HG02798 (cell line): Measurements from ENCODE around the gene LRRC74A.
A peak's percentile ranks its signal among the peaks of the same experiment; 100 is the strongest.

ENCODE experiments used
- ATAC-seq: cut with Tn5 transposase; IDR thresholded peaks from one replicate; pipeline ENCODE4 v1.9.1; 2021; ENCODE audit warnings: mild to moderate bottlenecking; ENCODE audit not compliant: unreplicated experiment, poor library complexity

Gene LRRC74A

GRCh38 chr14:76844223-76844622 is 18.0 kb downstream of the LRRC74A start:
- no peak for ATAC-seq

DNA sequence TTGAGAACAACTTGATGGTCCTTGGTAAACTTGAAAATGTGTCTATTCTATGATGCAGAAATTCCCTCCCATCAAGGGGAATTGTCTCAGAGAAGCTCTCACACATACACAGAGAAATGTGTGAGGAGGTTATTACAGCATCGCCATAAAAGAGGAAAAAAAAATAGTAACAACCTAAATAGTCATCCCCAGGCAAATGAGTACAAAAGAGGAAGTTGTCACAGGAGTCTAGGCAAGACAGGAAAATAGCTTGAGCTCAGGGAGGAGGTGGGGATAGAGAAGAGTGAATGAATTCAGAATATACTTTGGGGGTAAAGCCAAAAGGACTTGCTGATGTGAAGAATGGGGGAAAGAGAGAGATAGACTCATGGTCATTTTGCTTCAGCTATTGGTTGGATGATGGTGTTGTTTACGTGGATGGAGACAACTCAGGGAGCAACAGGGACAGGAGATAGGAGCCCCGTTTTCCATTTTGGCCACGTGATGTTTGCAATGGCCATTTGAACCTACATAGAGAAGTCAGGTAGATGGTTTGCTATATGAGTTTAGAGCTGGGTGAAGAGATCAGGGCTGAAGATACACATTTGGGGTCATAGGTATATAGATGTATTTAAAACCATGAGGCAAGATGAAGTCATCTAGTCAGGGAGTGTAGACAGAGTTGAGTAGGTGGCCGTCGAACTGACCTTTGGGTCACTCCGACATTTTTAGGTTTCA is 20.3 kb downstream of the LRRC74A start:
- no peak for ATAC-seq

DNA sequence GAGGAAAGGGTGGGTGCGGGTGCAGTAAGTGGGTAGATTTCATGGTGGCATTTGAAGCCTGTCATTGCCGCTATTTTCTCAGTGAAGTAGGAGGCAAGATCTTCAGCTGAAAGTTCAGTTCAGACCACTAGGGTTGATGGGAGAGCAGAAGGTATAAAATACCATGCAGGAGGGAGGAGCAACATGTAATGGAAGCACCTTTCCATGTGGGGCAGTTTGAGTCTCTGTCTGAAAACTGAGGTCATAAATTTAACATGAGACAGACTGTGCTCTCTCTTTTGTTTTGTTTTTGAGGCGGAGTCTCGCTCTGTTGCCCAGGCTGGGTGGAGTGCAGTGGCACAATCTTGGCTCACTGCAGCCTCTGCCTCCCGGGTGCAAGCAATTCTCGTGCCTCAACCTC is 22.7 kb downstream of the LRRC74A start:
- no peak for ATAC-seq

GRCh38 chr14:76855066-76855465 is 28.9 kb downstream of the LRRC74A start:
- no peak for ATAC-seq

DNA sequence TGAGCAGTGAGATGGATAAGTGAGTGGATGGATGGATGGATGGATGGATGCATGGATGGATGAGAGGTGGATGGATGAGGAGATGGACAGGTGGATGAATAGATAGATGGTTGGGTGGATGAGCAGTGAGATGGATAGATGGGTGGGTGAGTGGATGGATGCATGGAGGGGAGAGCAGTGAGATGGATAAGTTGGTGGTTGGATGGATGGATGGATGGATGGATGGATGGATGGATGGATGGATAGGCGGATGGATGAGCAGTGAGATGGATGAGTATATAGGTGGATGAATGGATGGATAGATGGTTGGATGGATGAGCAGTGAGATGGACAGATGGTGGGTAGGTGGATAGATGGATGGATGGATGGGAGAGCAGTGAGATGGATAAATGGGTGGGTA is 30.6 kb downstream of the LRRC74A start:
- ATAC-seq, result no peak

DNA sequence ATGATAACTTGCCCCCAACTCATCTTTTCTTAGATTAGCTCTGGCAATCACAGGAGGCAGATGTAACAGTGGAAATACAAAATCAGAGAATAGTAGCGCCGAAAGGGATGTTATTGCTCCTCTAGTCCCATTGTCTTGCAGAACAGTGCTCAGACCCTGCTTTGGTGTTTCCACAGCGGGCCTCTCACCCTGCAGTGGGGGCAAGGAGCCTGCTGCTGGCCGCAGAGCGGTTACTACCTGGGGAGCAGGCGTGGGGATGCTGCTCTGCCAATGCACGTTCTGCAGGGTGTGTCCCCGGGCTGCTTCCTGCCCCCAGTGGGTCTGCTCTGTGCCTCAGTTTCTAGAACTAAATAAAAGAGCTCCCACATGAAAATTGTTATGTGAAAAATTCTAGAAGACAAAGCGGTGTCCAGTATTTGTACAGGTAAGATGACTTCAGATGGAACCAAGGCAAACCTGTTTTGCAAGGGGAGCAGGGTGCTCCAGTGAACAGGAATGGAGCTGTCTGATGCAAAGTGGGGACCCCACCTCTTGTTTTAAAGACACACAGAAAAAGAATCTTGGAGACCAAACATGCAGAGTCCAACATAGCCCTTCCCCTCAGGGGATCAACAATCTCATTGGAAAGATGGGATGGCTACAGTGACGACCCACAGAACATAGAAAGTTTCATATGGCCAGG is 35.5 kb downstream of the LRRC74A start:
- no peak for ATAC-seq

DNA sequence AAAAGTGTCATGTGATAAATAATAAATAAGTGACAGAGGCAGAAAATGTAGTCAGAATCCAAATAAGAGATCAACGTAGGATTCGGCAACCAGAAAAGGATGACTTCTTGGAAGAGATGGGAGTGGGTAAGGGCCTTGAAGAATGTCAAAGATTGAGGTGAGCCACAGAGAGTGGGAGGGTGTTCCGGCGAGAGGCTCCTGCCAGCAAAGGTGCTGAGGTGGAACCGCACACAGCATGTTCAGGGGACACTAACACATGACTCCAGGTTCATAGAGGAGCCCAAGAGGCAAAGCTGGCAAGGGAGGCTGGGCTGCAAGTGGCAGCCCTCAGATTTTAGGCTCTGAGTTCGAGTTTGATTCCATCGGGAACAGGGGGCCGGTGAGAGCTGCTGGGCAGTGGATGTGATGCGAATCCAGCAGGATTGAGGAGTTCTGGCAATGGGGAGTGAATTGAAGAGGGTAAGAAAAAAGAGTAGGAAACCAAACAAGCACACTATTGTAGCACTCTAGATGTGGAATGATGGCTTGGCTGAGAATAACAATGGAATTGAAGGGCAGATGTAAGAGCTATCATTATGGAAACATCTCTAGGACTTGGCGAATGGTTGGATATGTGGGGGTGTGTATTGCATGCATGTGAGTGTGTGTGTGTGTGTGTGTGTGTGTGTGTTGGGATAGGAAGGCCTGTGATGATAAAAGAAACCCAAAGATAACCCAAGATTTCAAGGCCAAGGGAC is 36.5 kb downstream of the LRRC74A start:
- no peak for ATAC-seq

GRCh38 chr14:76863724-76864407 is 37.7 kb downstream of the LRRC74A start:
- no peak for ATAC-seq

GRCh38 chr14:76866456-76866855 is 40.2 kb downstream of the LRRC74A start:
- no peak for ATAC-seq

GRCh38 chr14:76867516-76868453 is 41.6 kb downstream of the LRRC74A start:
- no peak for ATAC-seq

- ATAC-seq, result no peak
Measured at GRCh38 chr14:76868454-76869170, 42.4 kb downstream of the LRRC74A start.

DNA sequence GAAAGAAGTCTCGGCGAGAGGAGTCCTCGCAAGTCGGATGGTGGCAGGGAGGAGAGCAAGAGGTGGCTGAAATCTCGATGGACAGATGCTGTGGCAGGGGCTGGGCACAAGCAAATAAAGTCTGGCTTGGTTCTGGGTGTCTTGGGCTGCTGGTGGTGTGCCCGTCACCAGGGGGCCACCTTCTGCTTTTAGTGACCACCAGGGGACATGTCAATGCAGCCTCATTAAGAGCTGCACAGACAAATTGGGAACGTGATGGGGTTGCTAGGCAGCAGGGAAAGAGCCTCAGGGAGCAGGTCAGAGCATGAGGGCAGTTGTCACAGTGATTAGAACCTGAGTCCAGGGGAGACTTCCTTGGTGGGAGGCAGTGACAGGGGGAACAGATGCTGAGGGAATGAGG is 44.0 kb downstream of the LRRC74A start:
- ATAC-seq, result no peak

- ATAC-seq, result peak; percentile 45
Measured at GRCh38 chr14:76872796-76873432, 46.7 kb downstream of the LRRC74A start.

GRCh38 chr14:76874734-76875133 is 48.5 kb downstream of the LRRC74A start:
- no peak for ATAC-seq

- ATAC-seq, result no peak
Measured at GRCh38 chr14:76876076-76876475, 49.9 kb downstream of the LRRC74A start.

GRCh38 chr14:76877871-76878270 is 51.7 kb downstream of the LRRC74A start:
- no peak for ATAC-seq

- no peak for ATAC-seq
Measured at GRCh38 chr14:76880449-76880848, 54.2 kb downstream of the LRRC74A start.

- ATAC-seq, result no peak
Measured at GRCh38 chr14:76881348-76881747, 55.1 kb downstream of the LRRC74A start.

DNA sequence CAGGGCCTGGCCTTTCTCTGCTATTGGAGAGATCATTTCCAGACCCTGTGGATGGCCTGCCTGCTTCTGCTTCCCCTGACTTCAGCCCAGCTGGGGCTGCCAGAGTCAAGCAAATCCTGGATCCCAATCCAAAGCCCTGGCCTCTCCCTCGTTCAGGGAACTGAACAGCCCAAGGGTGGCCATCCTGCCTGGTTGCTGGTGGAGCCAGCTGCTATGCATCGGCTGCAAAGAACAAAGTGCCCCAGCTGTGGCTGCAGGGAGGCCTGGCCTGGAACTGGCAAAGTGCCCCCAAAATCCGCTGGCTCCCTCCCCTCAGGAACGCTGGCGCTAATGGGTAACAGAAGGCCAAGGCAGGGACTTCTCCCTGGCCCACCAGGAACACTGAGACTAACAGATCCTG is 56.4 kb downstream of the LRRC74A start:
- no peak for ATAC-seq
